ENCODE measurements around the gene SLC1A6.
"Not testable (repeated sequence)": the region's sequence is repeated elsewhere in the genome, so short reads cannot be mapped to it uniquely, and the experiment has no call there.

SLC1A6 gene

DNA sequence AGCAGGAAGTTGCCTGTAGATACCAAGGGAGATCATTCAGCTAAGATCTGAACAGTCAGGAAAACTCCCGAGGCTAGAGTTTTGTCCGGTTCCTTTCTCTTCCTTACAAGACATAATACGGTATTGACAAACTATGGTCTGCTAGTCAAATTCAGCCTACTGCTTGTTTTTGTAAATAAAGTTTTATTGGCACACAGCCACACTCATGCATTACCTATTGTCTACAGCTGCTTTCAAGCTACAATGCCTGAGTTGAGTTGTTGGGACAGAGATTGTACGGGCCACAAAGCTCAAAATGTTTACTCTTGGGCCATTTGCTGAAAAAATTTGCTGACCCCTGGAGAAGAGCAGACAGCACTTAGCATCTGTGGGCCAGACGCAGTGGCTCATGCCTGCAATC, 2.5 kb downstream of the SLC1A6 start:
- H3K9me3 Mint-ChIP-seq: no peaks in the 10 kb centered on the region
- H3K36me3 Mint-ChIP-seq (ENCODE audit: low read depth): no peaks in the 10 kb centered on the region
- no peak overlapping the region for H3K27ac Mint-ChIP-seq
- peaks cover 1% of the 10 kb centered on the region for H3K4me1 Mint-ChIP-seq (ENCODE audit: low read depth)
- H3K4me3 Mint-ChIP-seq: no peak overlapping the region
- peaks cover 31% of the 10 kb centered on the region for H3K27me3 Mint-ChIP-seq (ENCODE audit: low read depth)

GRCh38 chr19:14974488-14974887, 5.2 kb downstream of the SLC1A6 start:
- Mint-ChIP-seq H3K4me3 (no peak overlapping the region), H3K4me1 (ENCODE audit: low read depth) (peaks cover 1% of the 10 kb centered on the region), H3K9me3 (no peaks in the 10 kb centered on the region), H3K27me3 (ENCODE audit: low read depth) (peaks cover 16% of the 10 kb centered on the region), H3K36me3 (ENCODE audit: low read depth) (no peaks in the 10 kb centered on the region), H3K27ac (no peak overlapping the region)

DNA sequence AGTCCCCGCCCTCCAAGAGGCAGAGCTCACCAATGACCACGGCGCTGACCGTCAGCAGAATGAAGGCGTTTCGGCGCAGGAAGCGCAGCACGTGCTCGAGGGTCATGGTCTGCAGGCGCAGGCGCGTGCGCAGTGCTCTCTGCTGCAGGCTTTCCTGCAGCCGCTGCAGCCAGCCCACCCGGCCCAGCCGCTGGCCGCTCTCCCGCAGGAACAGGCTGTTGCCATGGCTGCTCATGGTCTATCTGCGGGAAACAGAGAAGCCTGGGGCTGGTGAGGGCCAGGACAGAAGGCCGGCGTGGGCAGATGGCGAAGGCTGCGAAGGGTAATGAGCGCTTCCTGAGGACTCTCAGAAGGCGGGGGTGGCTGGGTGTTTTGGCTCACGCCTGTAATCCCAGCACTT, 7.0 kb downstream of the SLC1A6 start:
- Mint-ChIP-seq H3K27ac (no peak overlapping the region), H3K9me3 (no peaks in the 10 kb centered on the region), H3K4me1 (ENCODE audit: low read depth) (no peaks in the 10 kb centered on the region), H3K36me3 (ENCODE audit: low read depth) (no peaks in the 10 kb centered on the region), H3K4me3 (no peak overlapping the region), H3K27me3 (ENCODE audit: low read depth) (peaks cover under 1% of the 10 kb centered on the region)

- Mint-ChIP-seq H3K27ac (no peak overlapping the region), H3K4me1 (ENCODE audit: low read depth) (no peaks in the 10 kb centered on the region), H3K36me3 (ENCODE audit: low read depth) (no peaks in the 10 kb centered on the region)
Measured at GRCh38 chr19:14971474-14971873, 8.2 kb downstream of the SLC1A6 start.

DNA sequence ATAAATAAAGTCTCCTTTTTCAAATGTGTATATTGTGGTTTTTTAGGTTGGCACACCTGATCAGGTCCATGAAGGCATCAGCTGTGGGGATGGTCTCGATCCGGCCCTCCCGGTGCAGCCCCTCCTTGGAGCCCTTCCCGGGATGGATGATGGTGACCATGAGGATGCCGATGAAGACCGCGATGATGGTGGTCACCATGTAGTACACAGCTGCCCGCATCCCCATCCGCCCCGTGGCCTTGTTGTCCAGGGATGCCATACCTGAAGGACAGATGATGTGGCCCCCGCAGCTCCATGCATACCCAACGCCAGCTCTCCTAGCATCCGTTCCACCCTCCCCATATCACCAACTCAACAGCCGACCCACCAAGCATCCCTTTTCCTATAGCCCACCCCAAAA, 11.4 kb downstream of the SLC1A6 start:
- no peaks in the 10 kb centered on the region for H3K27me3 Mint-ChIP-seq (ENCODE audit: low read depth)
- no peak overlapping the region for H3K4me3 Mint-ChIP-seq
- H3K9me3 Mint-ChIP-seq: no peaks in the 10 kb centered on the region
- H3K36me3 Mint-ChIP-seq (ENCODE audit: low read depth): no peaks in the 10 kb centered on the region
- H3K4me1 Mint-ChIP-seq (ENCODE audit: low read depth): no peaks in the 10 kb centered on the region
- no peak overlapping the region for H3K27ac Mint-ChIP-seq

More at GRCh38 chr19:14971474-14971873, 8.2 kb downstream of the SLC1A6 start:
- no peaks in the 10 kb centered on the region for H3K9me3 Mint-ChIP-seq
- no peak overlapping the region for H3K4me3 Mint-ChIP-seq
- no peaks in the 10 kb centered on the region for H3K27me3 Mint-ChIP-seq (ENCODE audit: low read depth)

GRCh38 chr19:14961956-14962685, 17.5 kb downstream of the SLC1A6 start:
- Mint-ChIP-seq H3K36me3 (ENCODE audit: low read depth) (no peaks in the 10 kb centered on the region), H3K9me3 (peaks cover 6% of the 10 kb centered on the region), H3K4me1 (ENCODE audit: low read depth) (no peaks in the 10 kb centered on the region), H3K4me3 (no peak overlapping the region), H3K27me3 (ENCODE audit: low read depth) (no peaks in the 10 kb centered on the region), H3K27ac (no peak overlapping the region)

DNA sequence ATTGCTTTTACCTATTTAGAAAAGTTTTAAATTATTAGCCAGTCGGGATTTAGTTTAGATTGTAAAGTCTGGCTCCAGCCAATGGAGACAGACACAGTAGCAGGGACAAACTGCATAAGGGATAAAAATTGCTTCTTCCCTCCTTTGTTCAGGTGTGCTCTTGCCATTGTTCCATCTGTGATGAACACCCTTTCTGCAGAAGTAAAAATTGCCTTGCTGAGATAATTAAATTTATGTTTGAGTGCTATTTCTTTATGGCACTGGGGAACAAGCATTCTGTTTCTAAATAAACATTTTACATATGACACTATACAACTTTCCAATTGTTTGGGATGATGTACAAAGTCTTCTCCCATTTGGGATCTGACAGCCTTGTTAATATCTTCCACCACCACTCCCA, 20.4 kb downstream of the SLC1A6 start:
- Mint-ChIP-seq H3K36me3 (ENCODE audit: low read depth) (no peaks in the 10 kb centered on the region), H3K27me3 (ENCODE audit: low read depth) (no peaks in the 10 kb centered on the region), H3K9me3 (peaks cover 14% of the 10 kb centered on the region), H3K4me3 (no peak overlapping the region), H3K4me1 (ENCODE audit: low read depth) (no peaks in the 10 kb centered on the region), H3K27ac (no peak overlapping the region)

DNA sequence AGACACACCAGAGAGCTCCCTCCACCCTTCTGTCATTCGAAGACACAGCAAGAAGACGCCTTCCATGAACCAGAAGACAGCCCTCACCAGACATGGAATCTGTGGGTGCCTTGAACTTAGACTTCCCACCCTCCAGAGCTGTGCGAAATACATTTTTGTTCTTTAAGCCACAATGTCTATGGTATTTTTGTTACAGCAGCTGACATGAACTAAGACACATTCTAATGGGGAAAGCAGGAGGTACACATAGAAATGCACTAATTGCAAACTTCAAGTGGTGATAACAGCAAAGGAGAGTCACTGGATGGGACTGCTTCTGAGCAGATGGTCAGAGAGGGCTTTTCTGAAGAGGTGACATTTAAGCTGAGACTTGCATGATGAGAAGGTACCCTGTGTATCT, 22.2 kb downstream of the SLC1A6 start:
- H3K36me3 Mint-ChIP-seq (ENCODE audit: low read depth): no peaks in the 10 kb centered on the region
- peaks cover 14% of the 10 kb centered on the region for H3K9me3 Mint-ChIP-seq
- H3K4me3 Mint-ChIP-seq: no peak overlapping the region
- H3K4me1 Mint-ChIP-seq (ENCODE audit: low read depth): no peaks in the 10 kb centered on the region
- H3K27me3 Mint-ChIP-seq (ENCODE audit: low read depth): no peaks in the 10 kb centered on the region
- no peak overlapping the region for H3K27ac Mint-ChIP-seq

DNA sequence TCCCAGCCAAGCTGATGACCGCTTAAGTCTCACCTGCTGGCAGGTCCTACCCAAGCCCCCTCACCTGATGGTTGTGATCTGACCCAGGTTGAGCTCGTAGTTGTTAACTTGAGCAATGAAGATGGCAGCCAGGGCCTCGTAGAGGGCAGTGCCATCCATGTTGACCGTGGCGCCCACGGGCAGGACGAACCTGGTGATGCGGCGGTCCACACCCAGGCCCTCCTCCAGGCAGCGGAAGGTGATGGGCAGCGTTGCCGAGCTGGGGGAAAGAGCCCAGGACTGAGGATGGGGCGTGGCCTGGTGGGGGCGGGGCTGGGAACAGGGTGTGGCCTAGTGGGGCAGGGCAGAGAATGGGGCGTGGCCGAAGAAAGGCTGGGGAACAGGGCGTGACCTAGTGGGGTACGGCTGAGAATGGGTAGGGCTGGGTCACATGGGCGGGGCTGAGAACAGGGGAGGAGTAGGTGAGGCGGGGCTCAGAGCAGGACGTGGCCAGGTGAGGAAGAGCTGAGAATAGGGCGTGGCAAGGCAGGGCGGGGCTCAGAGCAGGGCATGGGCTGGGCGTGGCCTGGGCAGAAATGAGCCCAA, 25.5 kb downstream of the SLC1A6 start:
- Mint-ChIP-seq H3K9me3 (peaks cover 9% of the 10 kb centered on the region), H3K4me3 (no peak overlapping the region), H3K4me1 (ENCODE audit: low read depth) (no peaks in the 10 kb centered on the region), H3K36me3 (ENCODE audit: low read depth) (no peaks in the 10 kb centered on the region), H3K27me3 (ENCODE audit: low read depth) (no peaks in the 10 kb centered on the region), H3K27ac (no peak overlapping the region)

- Mint-ChIP-seq H3K9me3 (peaks cover 9% of the 10 kb centered on the region), H3K27me3 (ENCODE audit: low read depth) (no peaks in the 10 kb centered on the region), H3K36me3 (ENCODE audit: low read depth) (no peaks in the 10 kb centered on the region), H3K27ac (no peak overlapping the region), H3K4me3 (no peak overlapping the region), H3K4me1 (ENCODE audit: low read depth) (no peaks in the 10 kb centered on the region)
Measured at GRCh38 chr19:14952767-14953166, 26.9 kb downstream of the SLC1A6 start.

GRCh38 chr19:14950421-14950820, 29.2 kb downstream of the SLC1A6 start:
- H3K27ac Mint-ChIP-seq: no peak overlapping the region
- no peaks in the 10 kb centered on the region for H3K4me1 Mint-ChIP-seq (ENCODE audit: low read depth)

GRCh38 chr19:14949876-14950275, 29.8 kb downstream of the SLC1A6 start:
- Mint-ChIP-seq H3K4me3 (no peak overlapping the region), H3K36me3 (ENCODE audit: low read depth) (no peaks in the 10 kb centered on the region), H3K4me1 (ENCODE audit: low read depth) (no peaks in the 10 kb centered on the region), H3K27ac (no peak overlapping the region), H3K9me3 (no peaks in the 10 kb centered on the region), H3K27me3 (ENCODE audit: low read depth) (no peaks in the 10 kb centered on the region)

More at GRCh38 chr19:14950421-14950820, 29.2 kb downstream of the SLC1A6 start:
- Mint-ChIP-seq H3K36me3 (ENCODE audit: low read depth) (no peaks in the 10 kb centered on the region), H3K27me3 (ENCODE audit: low read depth) (no peaks in the 10 kb centered on the region), H3K4me3 (no peak overlapping the region), H3K9me3 (no peaks in the 10 kb centered on the region)

DNA sequence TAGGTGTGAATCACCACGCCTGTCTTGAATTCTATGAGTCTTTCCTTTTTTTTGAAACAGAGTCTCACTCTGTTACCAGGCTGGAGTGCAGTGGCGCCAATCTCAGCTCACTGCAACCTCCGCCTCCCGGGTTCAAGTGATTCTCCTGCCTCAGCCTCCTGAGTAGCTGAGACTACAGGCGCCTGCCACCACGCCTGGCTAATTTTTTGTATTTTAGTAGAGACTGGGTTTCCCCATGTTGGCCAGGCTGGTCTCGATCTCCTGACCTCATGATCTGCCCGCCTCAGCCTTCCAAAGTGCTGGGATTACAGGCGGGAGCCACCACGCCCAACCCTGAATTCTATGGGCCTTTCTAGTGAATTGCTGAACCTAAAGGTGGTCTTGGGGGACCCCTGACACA, 30.3 kb downstream of the SLC1A6 start:
- not testable (repeated sequence) for H3K27ac Mint-ChIP-seq; H3K4me3 Mint-ChIP-seq; H3K9me3 Mint-ChIP-seq; H3K36me3 Mint-ChIP-seq (ENCODE audit: low read depth); H3K4me1 Mint-ChIP-seq (ENCODE audit: low read depth); H3K27me3 Mint-ChIP-seq (ENCODE audit: low read depth)

GRCh38 chr19:14944456-14944855, 35.2 kb downstream of the SLC1A6 start:
- Mint-ChIP-seq H3K4me3 (no peak overlapping the region), H3K27me3 (ENCODE audit: low read depth) (no peaks in the 10 kb centered on the region), H3K4me1 (ENCODE audit: low read depth) (no peaks in the 10 kb centered on the region), H3K27ac (no peak overlapping the region), H3K9me3 (no peaks in the 10 kb centered on the region), H3K36me3 (ENCODE audit: low read depth) (no peaks in the 10 kb centered on the region)

DNA sequence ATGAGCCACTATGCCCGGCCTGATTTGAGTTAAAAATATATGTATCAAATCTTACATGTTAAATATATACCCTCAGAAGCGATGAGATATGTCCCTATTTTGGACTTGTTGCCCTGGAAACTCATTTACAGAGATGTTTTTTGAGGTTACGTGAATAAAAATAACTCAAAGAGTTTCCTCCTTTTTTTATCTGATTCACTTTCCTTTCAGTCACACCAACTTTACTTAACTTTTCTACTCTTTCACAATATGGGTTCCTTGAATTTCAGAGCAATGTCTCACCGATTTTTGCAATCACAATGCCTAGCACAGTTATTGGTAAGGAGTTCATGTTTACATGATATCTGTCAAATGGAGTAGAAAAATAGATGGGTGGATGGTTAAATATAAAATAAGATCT, 36.1 kb downstream of the SLC1A6 start:
- Mint-ChIP-seq H3K4me3 (no peak overlapping the region), H3K27me3 (ENCODE audit: low read depth) (no peaks in the 10 kb centered on the region), H3K4me1 (ENCODE audit: low read depth) (no peaks in the 10 kb centered on the region), H3K36me3 (ENCODE audit: low read depth) (no peaks in the 10 kb centered on the region), H3K9me3 (no peaks in the 10 kb centered on the region), H3K27ac (no peak overlapping the region)

All from T-helper 1 cell treated with Interleukin-12 subunit alpha and Interleukin-12 subunit beta and Interleukin-4 antibody, amounts not matched to agents 30 μg/mL and 1 μg/mL, for 36 hours (primary cell).